Measurements from ENCODE around the gene COL24A1. TPM values are rescaled to one million over a fixed set of nuclear protein-coding genes. Genes with fewer than 3 reads are reported as not detected.
"Not testable (repeated sequence)": the region's sequence is repeated elsewhere in the genome, so short reads cannot be mapped to it uniquely, and the experiment has no call there.

The COL24A1 gene
- total RNA-seq, 1 donor from 2014 or later = 0.11 TPM

- DNase-seq (ENCODE audit: low spot score in 2 of 2) = no peak
- no peaks in the 10 kb centered on the region for H3K9me3 ChIP-seq
- no peaks in the 10 kb centered on the region for H3K4me1 ChIP-seq
- H3K36me3 ChIP-seq = no peaks in the 10 kb centered on the region
- no peak overlapping the region for H3K27ac ChIP-seq
- intact Hi-C loops (cut with DNase I) = no loop called here
- no peak overlapping the region for H3K4me3 ChIP-seq
- TF ChIP-seq CTCF (IDR thresholded peaks at IDR 0.05) = no peak
- H3K27me3 ChIP-seq = no peaks in the 10 kb centered on the region
Measured at GRCh38 chr1:85746777-85747176, 409.8 kb downstream of the COL24A1 start.

DNA sequence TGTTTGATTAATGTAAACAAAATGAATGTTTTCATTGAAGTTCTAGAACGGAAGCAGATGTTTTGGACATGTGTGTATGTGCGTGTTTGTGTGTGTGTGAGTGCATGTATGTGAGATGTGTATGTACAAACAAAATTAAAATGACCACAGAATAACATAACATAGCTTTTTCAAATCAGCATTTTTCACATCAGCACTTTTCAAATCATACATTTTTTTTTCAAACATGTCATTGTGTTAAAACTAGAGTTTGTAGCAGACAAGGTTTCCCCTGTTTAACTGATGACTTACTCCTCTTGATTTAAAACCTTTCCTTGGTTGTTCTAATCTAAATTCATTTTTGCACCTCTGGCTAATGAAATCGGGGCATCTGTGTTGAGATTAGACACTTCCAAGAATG lies 412.8 kb downstream of the COL24A1 start:
- no peak for DNase-seq (ENCODE audit: low spot score in 2 of 2)
- no peak for TF ChIP-seq CTCF (IDR thresholded peaks at IDR 0.05)
- no peaks in the 10 kb centered on the region for H3K4me1 ChIP-seq
- no peak overlapping the region for H3K4me3 ChIP-seq
- no peaks in the 10 kb centered on the region for H3K36me3 ChIP-seq
- H3K9me3 ChIP-seq = no peaks in the 10 kb centered on the region
- H3K27ac ChIP-seq = no peak overlapping the region
- intact Hi-C loops (cut with DNase I) = no loop called here
- H3K27me3 ChIP-seq = no peaks in the 10 kb centered on the region

DNA sequence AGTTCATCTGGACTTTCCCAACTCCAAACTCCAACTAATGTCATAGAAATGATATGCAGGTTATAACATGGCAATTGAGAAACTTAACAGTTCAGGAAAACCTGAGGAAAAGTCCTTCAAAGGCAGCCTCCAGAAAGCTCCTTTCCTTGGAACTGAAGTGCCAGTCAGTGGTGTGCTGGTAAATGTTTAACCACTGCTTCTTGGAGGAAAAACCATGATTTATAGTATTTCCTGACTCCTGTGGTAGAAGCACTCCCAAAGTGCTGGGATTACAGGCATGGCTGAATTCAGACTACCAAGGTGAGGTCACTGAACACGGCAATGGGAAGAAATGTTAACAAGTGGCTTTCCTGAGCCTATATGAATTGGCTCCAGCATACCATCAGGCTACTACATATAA lies 421.6 kb downstream of the COL24A1 start:
- Histone ChIP-seq H3K27ac (no peak overlapping the region), H3K4me3 (no peak overlapping the region), H3K4me1 (no peaks in the 10 kb centered on the region), H3K36me3 (no peaks in the 10 kb centered on the region), H3K27me3 (no peaks in the 10 kb centered on the region), H3K9me3 (no peaks in the 10 kb centered on the region)
- intact Hi-C loops (cut with DNase I) = no loop called here
- no peak for DNase-seq (ENCODE audit: low spot score in 2 of 2)
- no peak for TF ChIP-seq CTCF (IDR thresholded peaks at IDR 0.05)

GRCh38 chr1:85718678-85719340 lies 437.8 kb downstream of the COL24A1 start:
- no peaks in the 10 kb centered on the region for H3K36me3 ChIP-seq
- H3K4me1 ChIP-seq = no peaks in the 10 kb centered on the region
- intact Hi-C loops (cut with DNase I) = no loop called here
- TF ChIP-seq CTCF (IDR thresholded peaks at IDR 0.05) = no peak
- peaks cover 7 to 24% of the 10 kb centered on the region in 2 donors for H3K9me3 ChIP-seq
- no peak overlapping the region for H3K27ac ChIP-seq
- DNase-seq (ENCODE audit: low spot score in 2 of 2) = no peak
- H3K4me3 ChIP-seq = no peak overlapping the region
- no peaks in the 10 kb centered on the region for H3K27me3 ChIP-seq

- H3K36me3 ChIP-seq; H3K27ac ChIP-seq; H3K27me3 ChIP-seq; DNase-seq (ENCODE audit: low spot score in 2 of 2); H3K4me1 ChIP-seq; H3K4me3 ChIP-seq; H3K9me3 ChIP-seq; intact Hi-C loops (cut with DNase I): not testable (repeated sequence)
Measured at GRCh38 chr1:85714418-85715114, 442.0 kb downstream of the COL24A1 start.

DNA sequence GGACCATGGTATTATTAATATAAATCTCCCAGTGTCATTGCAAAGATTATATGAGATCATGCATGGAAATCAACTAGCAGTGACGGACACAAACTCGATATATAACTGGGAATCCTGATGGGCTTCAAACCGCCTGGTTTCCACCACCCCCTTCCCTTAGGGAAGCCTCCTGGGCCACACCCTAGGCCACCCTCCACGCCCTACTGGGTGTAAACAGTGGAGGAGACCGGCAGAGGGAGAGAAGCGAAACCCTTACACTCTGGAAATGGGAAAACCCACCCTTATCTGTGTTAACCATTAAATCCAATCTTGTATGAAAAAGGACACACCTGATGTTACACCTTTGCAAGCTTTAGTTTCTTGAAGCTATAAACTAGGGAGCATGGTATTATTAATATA lies 447.7 kb downstream of the COL24A1 start:
- intact Hi-C loops (cut with DNase I) = loop anchor here (5.0 kb wide), 2 partner anchors 178 to 412 kb away; no protein-coding TSS in a partner anchor
- peak overlapping the region; percentile 85 to 86 for H3K27ac ChIP-seq

More for the DNA sequence above, 447.7 kb downstream of the COL24A1 start:
- Histone ChIP-seq H3K9me3 (no peaks in the 10 kb centered on the region), H3K4me3 (peak overlapping the region; percentile 77 to 87), H3K36me3 (peaks cover 3 to 15% of the 10 kb centered on the region in 2 donors), H3K27me3 (no peaks in the 10 kb centered on the region), H3K4me1 (peaks cover 0 to 2% of the 10 kb centered on the region in 2 donors)
- TF ChIP-seq CTCF (IDR thresholded peaks at IDR 0.05) = no peak
- DNase-seq (ENCODE audit: low spot score in 2 of 2) = no peak
